ENCODE results near the gene RIT1.

The RIT1 gene

GRCh38 chr1:155850345-155850744 is 60.8 kb downstream of the RIT1 start:
- DNase-seq, result no peak

- no peak for DNase-seq
These were observed 63.2 kb downstream of the RIT1 start for GRCh38 chr1:155847823-155848529.

Data from DMS 273 treated with DMSO at 0.1 percent for 48 hours (cell line).